Measurements from ENCODE around the gene CHST11. TPM values are rescaled to one million over a fixed set of nuclear protein-coding genes. Genes with fewer than 3 reads are reported as not detected.

Gene CHST11
- total and polyA plus RNA-seq, 10 donors = 5.2 to 65.1 (median 48.4) TPM

GRCh38 chr12:104662908-104663307 lies 206.2 kb downstream of the CHST11 start:
- intact Hi-C loops (cut with DNase I; ENCODE audit: low total_unique reads) = no loop called here
- H3K4me3 ChIP-seq = no peak overlapping the region
- TF ChIP-seq POLR2AphosphoS5 (IDR thresholded peaks at IDR 0.05) (no peak), POLR2A (IDR thresholded peaks at IDR 0.05) (no peak), CTCF (IDR thresholded peaks at IDR 0.05 in 8 of 11, conservative IDR thresholded peaks at IDR 0.05 in 3 of 11) (no peak)
- peaks cover 0 to 11% (median 0%) of the 10 kb centered on the region in 6 donors for H3K36me3 ChIP-seq
- no peak overlapping the region for H3K27ac ChIP-seq
- no peak for DNase-seq
- 93 to 97% (median 96%) methylated on average over 9 of the region's 9 CpGs for WGBS, 5 donors
- H3K4me1 ChIP-seq = peaks cover 0 to 42% (median 6%) of the 10 kb centered on the region in 6 donors
- no peaks in the 10 kb centered on the region for H3K27me3 ChIP-seq (replicated peaks in 1 of 7)
- no peaks in the 10 kb centered on the region for H3K9me3 ChIP-seq

DNA sequence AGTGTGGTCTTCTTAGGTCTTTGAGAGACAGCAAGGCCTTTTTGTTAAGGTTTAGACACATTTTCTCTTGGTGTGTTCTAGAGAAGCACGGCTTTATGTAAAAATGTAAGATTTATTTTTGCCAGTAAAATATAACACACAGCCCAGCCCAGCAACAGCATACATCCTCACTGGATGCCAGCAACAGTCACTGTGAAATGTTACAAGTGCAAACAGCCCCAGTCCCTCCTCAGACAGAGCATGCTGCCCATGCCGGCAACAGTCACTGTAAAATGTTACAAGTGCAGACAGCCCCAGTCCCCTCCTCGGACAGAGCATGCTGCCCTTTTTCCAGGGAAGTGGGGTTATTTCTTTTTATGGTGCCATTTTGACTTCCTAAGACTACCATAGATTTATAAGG lies 207.6 kb downstream of the CHST11 start:
- Histone ChIP-seq H3K9me3 (no peaks in the 10 kb centered on the region), H3K4me1 (peaks cover 6 to 54% (median 16%) of the 10 kb centered on the region in 6 donors), H3K36me3 (peaks cover 0 to 11% (median 0%) of the 10 kb centered on the region in 6 donors), H3K27ac (no peak overlapping the region), H3K27me3 (replicated peaks in 1 of 7) (no peaks in the 10 kb centered on the region), H3K4me3 (no peak overlapping the region)
- 62 to 83% (median 75%) methylated on average over 3 of the region's 3 CpGs for WGBS, 5 donors
- TF ChIP-seq CTCF (IDR thresholded peaks at IDR 0.05 in 8 of 11, conservative IDR thresholded peaks at IDR 0.05 in 3 of 11) (no peak), POLR2A (IDR thresholded peaks at IDR 0.05) (no peak), POLR2AphosphoS5 (IDR thresholded peaks at IDR 0.05) (no peak)
- intact Hi-C loops (cut with DNase I; ENCODE audit: low total_unique reads) = no loop called here
- no peak for DNase-seq

GRCh38 chr12:104665296-104665695 lies 208.5 kb downstream of the CHST11 start:
- H3K27me3 ChIP-seq (replicated peaks in 1 of 7) = no peaks in the 10 kb centered on the region
- intact Hi-C loops (cut with DNase I; ENCODE audit: low total_unique reads) = no loop called here
- peaks cover 15 to 64% (median 26%) of the 10 kb centered on the region in 6 donors for H3K4me1 ChIP-seq

DNA sequence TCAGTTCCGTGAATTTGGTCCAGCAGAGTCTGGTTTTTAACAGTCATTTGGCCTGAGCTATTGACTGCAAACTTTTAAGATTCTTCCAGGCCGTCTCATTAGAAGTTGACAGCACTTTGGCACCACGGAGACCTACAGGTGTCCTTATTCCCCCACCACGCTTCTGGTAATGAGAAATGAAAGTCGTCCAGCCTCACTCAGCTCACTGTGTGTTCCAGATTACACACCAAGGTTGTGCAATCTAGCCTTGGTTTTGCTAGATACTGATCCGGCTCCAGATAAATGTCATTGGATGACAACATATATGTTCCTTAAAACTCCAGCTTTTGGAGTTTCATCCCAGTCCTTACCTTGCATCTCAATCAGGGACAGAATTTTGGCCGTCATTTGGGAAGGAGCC lies 210.4 kb downstream of the CHST11 start:
- Histone ChIP-seq H3K27ac (peak overlapping the region in 2 of 8 donors; percentile 2 to 88), H3K36me3 (peaks cover 0 to 11% (median 0%) of the 10 kb centered on the region in 6 donors), H3K27me3 (replicated peaks in 1 of 7) (no peaks in the 10 kb centered on the region), H3K4me1 (peaks cover 34 to 80% (median 44%) of the 10 kb centered on the region in 6 donors), H3K9me3 (no peaks in the 10 kb centered on the region), H3K4me3 (no peak overlapping the region)
- 65 to 89% (median 71%) methylated on average over 7 of the region's 7 CpGs for WGBS, 5 donors
- intact Hi-C loops (cut with DNase I; ENCODE audit: low total_unique reads) = no loop called here
- no peak for DNase-seq
- TF ChIP-seq POLR2AphosphoS5 (IDR thresholded peaks at IDR 0.05) (no peak), POLR2A (IDR thresholded peaks at IDR 0.05) (no peak), CTCF (IDR thresholded peaks at IDR 0.05 in 8 of 11, conservative IDR thresholded peaks at IDR 0.05 in 3 of 11) (no peak)

More at GRCh38 chr12:104665296-104665695, 208.5 kb downstream of the CHST11 start:
- TF ChIP-seq CTCF (IDR thresholded peaks at IDR 0.05 in 8 of 11, conservative IDR thresholded peaks at IDR 0.05 in 3 of 11) (no peak), POLR2A (IDR thresholded peaks at IDR 0.05) (no peak), POLR2AphosphoS5 (IDR thresholded peaks at IDR 0.05) (no peak)
- no peak overlapping the region for H3K27ac ChIP-seq
- no peaks in the 10 kb centered on the region for H3K9me3 ChIP-seq
- no peak for DNase-seq
- WGBS, 5 donors = 76 to 87% (median 83%) methylated on average over 4 of the region's 4 CpGs
- H3K36me3 ChIP-seq = peaks cover 0 to 11% (median 0%) of the 10 kb centered on the region in 6 donors
- H3K4me3 ChIP-seq = no peak overlapping the region

All from spleen (tissue), 11 donors.